Keratinocyte (primary cell): ENCODE measurements around the gene MED27.

Source experiments
- CTCF ChIP-seq, 3 experiments: IDR thresholded peaks in 1 of 3; conservative IDR thresholded peaks in 1 of 3; optimal IDR thresholded peaks in 1 of 3; 2 replicates in 2 of 3; 3 replicates in 1 of 3; pipeline versions ENCODE3 to v1.5.1; 2011; ENCODE audit warnings: low read length in 3 of 3, mild to moderate bottlenecking in 3 of 3, moderate library complexity in 2 of 3, control low read depth in 1 of 3, inconsistent platforms in 1 of 3; ENCODE audit not compliant: insufficient read depth in 2 of 3; ENCODE audit errors: extremely low read depth in 1 of 3
- EZH2 ChIP-seq: IDR thresholded peaks from one replicate; pipeline ENCODE4 v1.6.1; 2012; ENCODE audit warnings: inconsistent platforms, mild to moderate bottlenecking, low read length, moderate library complexity

- no peak for TF ChIP-seq CTCF (optimal IDR thresholded peaks at IDR 0.05 in 1 of 3, IDR thresholded peaks at IDR 0.05 in 1 of 3, conservative IDR thresholded peaks at IDR 0.05 in 1 of 3; ENCODE audit: extremely low read depth in 1 of 3, insufficient read depth in 2 of 3, low read length in 3 of 3)
- no peak for TF ChIP-seq EZH2
These were observed 78.1 kb downstream of the MED27 start for GRCh38 chr9:132001567-132001966.
